ENCODE data around the gene RBMS2.

RBMS2 gene

GRCh38 chr12:56521590-56522371, at the start of gene RBMS2:
Gene RBMS2, plus strand, starts transcription at chr12:56521820. Its CDS starts 204 bp downstream, at chr12:56522024.
- Histone ChIP-seq H3K4me3 (peak within 1 kb of the TSS; percentile 75), H3K27ac (peak within 1 kb of the TSS; percentile 78 to 90)
- peak; percentile 84 for DNase-seq (ENCODE audit: low spot score)
- TF ChIP-seq CTCF (IDR thresholded peaks at IDR 0.05): no peak

- DNase-seq (ENCODE audit: low spot score): no peak
- H3K27ac ChIP-seq: no peak overlapping the region
- no peak for TF ChIP-seq CTCF (IDR thresholded peaks at IDR 0.05)
- H3K4me3 ChIP-seq: no peak overlapping the region
Measured at GRCh38 chr12:56474389-56474788, 47.2 kb upstream of the RBMS2 start.

GRCh38 chr12:56476143-56476542, 45.5 kb upstream of the RBMS2 start:
- TF ChIP-seq CTCF (IDR thresholded peaks at IDR 0.05): no peak
- Histone ChIP-seq H3K4me3 (no peak overlapping the region), H3K27ac (no peak overlapping the region)
- DNase-seq (ENCODE audit: low spot score): no peak

GRCh38 chr12:56476972-56477432, 44.6 kb upstream of the RBMS2 start:
- H3K4me3 ChIP-seq: no peak overlapping the region
- DNase-seq (ENCODE audit: low spot score): no peak
- TF ChIP-seq CTCF (IDR thresholded peaks at IDR 0.05): no peak
- H3K27ac ChIP-seq: no peak overlapping the region

- H3K4me3 ChIP-seq: no peak overlapping the region
- TF ChIP-seq CTCF (IDR thresholded peaks at IDR 0.05): no peak
- no peak overlapping the region for H3K27ac ChIP-seq
- DNase-seq (ENCODE audit: low spot score): no peak
Measured at GRCh38 chr12:56477521-56478225, 43.9 kb upstream of the RBMS2 start.

- Histone ChIP-seq H3K4me3 (no peak overlapping the region), H3K27ac (no peak overlapping the region)
- DNase-seq (ENCODE audit: low spot score): no peak
- no peak for TF ChIP-seq CTCF (IDR thresholded peaks at IDR 0.05)
Measured at GRCh38 chr12:56479625-56480024, 42.0 kb upstream of the RBMS2 start.
